SKM-1 treated with dmso at 0.1 percent for 144 hours (cell line): ENCODE data around the gene ABR.

Experiments used
- DNase-seq: peaks from one replicate; lab custom pipeline; 2025; ENCODE audit not compliant: unreplicated experiment; lab: John Stamatoyannopoulos, UW

ABR gene

GRCh38 chr17:968812-969730 lies 210.7 kb downstream of the ABR start:
- no peak for DNase-seq

GRCh38 chr17:967122-967521 lies 212.7 kb downstream of the ABR start:
- no peak for DNase-seq

GRCh38 chr17:965311-965989 lies 214.3 kb downstream of the ABR start:
- no peak for DNase-seq

GRCh38 chr17:964876-965275 lies 214.9 kb downstream of the ABR start:
- DNase-seq, result no peak

- DNase-seq, result no peak
Measured at GRCh38 chr17:962670-963069, 217.1 kb downstream of the ABR start.

- no peak for DNase-seq
Measured at GRCh38 chr17:962166-962565, 217.6 kb downstream of the ABR start.

GRCh38 chr17:958712-959451 lies 220.9 kb downstream of the ABR start:
- DNase-seq, result no peak

- no peak for DNase-seq
Measured at GRCh38 chr17:957856-958421, 221.8 kb downstream of the ABR start.

- no peak for DNase-seq
Measured at GRCh38 chr17:956905-957304, 222.9 kb downstream of the ABR start.

- no peak for DNase-seq
Measured at GRCh38 chr17:954431-955164, 225.2 kb downstream of the ABR start.

GRCh38 chr17:953767-954166 lies 226.0 kb downstream of the ABR start:
- DNase-seq, result no peak
